Central memory CD4-positive, alpha-beta T cell (primary cell): ENCODE measurements around the gene FAT1.

Experiments
- DNase-seq: peaks from one replicate; pipeline ENCODE4 v3.0.0; 2022

Gene FAT1

GRCh38 chr4:186554914-186555827 lies 168.5 kb downstream of the FAT1 start, which contains the start of gene MTNR1A:
Gene MTNR1A (minus strand): TSS chr4:186555567. CDS start chr4:186555365, 202 bp downstream.
- DNase-seq, result no peak

- DNase-seq, result no peak
Observed at GRCh38 chr4:186554539-186554913, 169.1 kb downstream of the FAT1 start.

- no peak for DNase-seq
Observed at GRCh38 chr4:186553717-186554116, 169.9 kb downstream of the FAT1 start.

GRCh38 chr4:186551849-186552248 lies 171.8 kb downstream of the FAT1 start:
- no peak for DNase-seq

- no peak for DNase-seq
Observed at GRCh38 chr4:186545436-186545835, 178.2 kb downstream of the FAT1 start.

GRCh38 chr4:186543206-186543605 lies 180.4 kb downstream of the FAT1 start:
- no peak for DNase-seq

GRCh38 chr4:186541801-186542200 lies 181.9 kb downstream of the FAT1 start:
- no peak for DNase-seq

- no peak for DNase-seq
Observed at GRCh38 chr4:186537843-186538521, 185.7 kb downstream of the FAT1 start.
